Fibroblast of villous mesenchyme (primary cell): Measurements from ENCODE around the gene RGS8. TPM values are rescaled to one million over a fixed set of nuclear protein-coding genes. Genes with fewer than 3 reads are reported as not detected.

Experiments used
- DNase-seq: peaks from one replicate; pipeline ENCODE4 v3.0.0-alpha.2; 2010; ENCODE audit warnings: low read depth
- H3K4me3 ChIP-seq: 2 replicates; pipeline ENCODE4 v1.5.1; 2011; ENCODE audit warnings: low read depth, mild to moderate bottlenecking, low read length
- CTCF ChIP-seq: IDR thresholded peaks from 2 replicates; pipeline ENCODE4 v1.5.1; 2012; ENCODE audit warnings: low read depth, mild to moderate bottlenecking, low read length; ENCODE audit not compliant: insufficient read depth
- total RNA-seq: library from RNA; depleted of rRNA; stranded (reverse); fragments of >200 nt; gene quantifications from 2 replicates; pipeline ENCODE4 v1.2.3, GENCODE V29; 2012

RGS8 gene
- total RNA-seq, 1 donor = not detected

GRCh38 chr1:182674346-182675246 is 9.8 kb downstream of the RGS8 start:
- DNase-seq = no peak
- H3K4me3 ChIP-seq = no peak overlapping the region
- no peak for TF ChIP-seq CTCF

- no peak for TF ChIP-seq CTCF
- no peak overlapping the region for H3K4me3 ChIP-seq
- DNase-seq = no peak
Observed at GRCh38 chr1:182672487-182672836, 11.9 kb downstream of the RGS8 start.

GRCh38 chr1:182671750-182672486 is 12.5 kb downstream of the RGS8 start:
- TF ChIP-seq CTCF = no peak
- no peak for DNase-seq
- no peak overlapping the region for H3K4me3 ChIP-seq

- no peak for TF ChIP-seq CTCF
- no peak overlapping the region for H3K4me3 ChIP-seq
- no peak for DNase-seq
Observed at GRCh38 chr1:182670032-182670749, 14.2 kb downstream of the RGS8 start.

GRCh38 chr1:182669266-182669665 is 15.1 kb downstream of the RGS8 start:
- no peak for DNase-seq
- TF ChIP-seq CTCF = no peak
- H3K4me3 ChIP-seq = no peak overlapping the region

GRCh38 chr1:182668521-182669054 is 15.8 kb downstream of the RGS8 start:
- no peak for TF ChIP-seq CTCF
- no peak for DNase-seq

More at GRCh38 chr1:182668521-182669054, 15.8 kb downstream of the RGS8 start:
- no peak overlapping the region for H3K4me3 ChIP-seq
